PC-3 (cell line): ENCODE results near the gene MTCL1. TPM values are rescaled to one million over a fixed set of nuclear protein-coding genes. Genes with fewer than 3 reads are reported as not detected.
A peak's percentile ranks its signal among the peaks of the same experiment; 100 is the strongest.

ENCODE experiments used
- ATAC-seq: fragments of 200-7000 bp; cut with Tn5 transposase; 2 replicates; pipeline ENCODE4 v1.9.1; 2020; ENCODE audit warnings: mild to moderate bottlenecking, moderate library complexity
- BruUV-seq: library from RNA; stranded (reverse); fragments of 400-500 nt; replicated peaks from 2 replicates; lab custom pipeline; 2021; lab: Mats Ljungman, UMichigan
- CTCF ChIA-PET: fragments of 300-600 bp; sonication (Branson Sonifier 250); formaldehyde crosslinking; loops from one replicate; lab custom pipeline; 2022; ENCODE audit warnings: antibody characterized with exemption; lab: Charles Lee
- POLR2A ChIA-PET: fragments of 300-600 bp; sonication (Branson Sonifier 250); formaldehyde crosslinking; loops from one replicate; lab custom pipeline; 2022; ENCODE audit warnings: antibody characterized with exemption; ENCODE audit not compliant: unreplicated experiment; lab: Charles Lee
- DNase-seq: peaks from one replicate; pipeline ENCODE4 v3.0.0-alpha.2; 2015
- H2AFZ ChIP-seq: fragments of 300-600 bp; sonication (generic); 2 replicates; pipeline ENCODE4 v1.6.0; 2016; ENCODE audit warnings: antibody characterized with exemption, low read length
- H3F3A ChIP-seq: fragments of 300-600 bp; sonication (generic); one replicate; pipeline ENCODE4 v1.6.0; 2017; ENCODE audit warnings: antibody characterized with exemption, low read length, control low read depth, mild to moderate bottlenecking; ENCODE audit not compliant: unreplicated experiment
- H3K27ac ChIP-seq: fragments of 300-600 bp; sonication (generic); 2 replicates; pipeline ENCODE4 v1.5.1; 2016; ENCODE audit warnings: mild to moderate bottlenecking, low read length
- H3K27me3 ChIP-seq: fragments of 300-600 bp; sonication (generic); 2 replicates; pipeline ENCODE4 v1.6.1; 2016; ENCODE audit warnings: low read length, mixed read lengths
- H3K36me3 ChIP-seq: fragments of 300-600 bp; sonication (generic); 2 replicates; pipeline ENCODE4 v1.6.1; 2016; ENCODE audit warnings: low read depth, mixed run types, low read length, mixed read lengths
- H3K4me1 ChIP-seq: fragments of 300-600 bp; sonication (generic); 2 replicates; pipeline ENCODE4 v1.5.1; 2016; ENCODE audit warnings: low read length; ENCODE audit not compliant: insufficient read depth
- H3K4me2 ChIP-seq: fragments of 300-600 bp; sonication (generic); 2 replicates; pipeline ENCODE4 v1.6.0; 2016; ENCODE audit warnings: low read length
- H3K4me3 ChIP-seq: fragments of 300-600 bp; sonication (generic); 2 replicates; pipeline ENCODE4 v1.5.1; 2016; ENCODE audit warnings: mild to moderate bottlenecking, low read length, mixed read lengths
- H3K79me2 ChIP-seq: fragments of 300-600 bp; sonication (generic); 2 replicates; pipeline ENCODE4 v1.6.1; 2017; ENCODE audit warnings: low read length, mixed read lengths
- H3K9ac ChIP-seq: fragments of 300-600 bp; sonication (generic); 2 replicates; pipeline ENCODE4 v1.6.0; 2016; ENCODE audit warnings: mild to moderate bottlenecking, low read length
- H3K9me2 ChIP-seq: fragments of 300-600 bp; sonication (generic); replicated peaks from 2 replicates; pipeline ENCODE4 v1.6.1; 2016; ENCODE audit warnings: mixed run types, low read length, mixed read lengths
- H3K9me3 ChIP-seq: fragments of 300-600 bp; sonication (generic); 2 replicates; pipeline ENCODE4 v1.6.1; 2016; ENCODE audit warnings: low read length, mixed read lengths
- H4K20me1 ChIP-seq: fragments of 300-600 bp; sonication (generic); 2 replicates; pipeline ENCODE4 v1.6.1; 2016; ENCODE audit warnings: low read length, mixed read lengths
- EZH2 ChIP-seq: fragments of 300-600 bp; sonication (generic); IDR thresholded peaks from one replicate; pipeline ENCODE4 v1.6.1; 2017; ENCODE audit warnings: antibody characterized with exemption, mild to moderate bottlenecking, low read length; ENCODE audit not compliant: unreplicated experiment
- EZH2phosphoT487 ChIP-seq: fragments of 300-600 bp; sonication (generic); IDR thresholded peaks from 2 replicates; pipeline ENCODE4 v1.6.1; 2018; ENCODE audit warnings: mild to moderate bottlenecking, antibody characterized with exemption, low read length, borderline replicate concordance
- intact Hi-C: fragments of 100-400 bp; cut with micrococcal nuclease; formaldehyde crosslinking; loops from 2 replicates; pipeline ENCODE4 v1.9.0; 2023
- total RNA-seq: library from RNA; depleted of rRNA; stranded (reverse); fragments of >200 nt; gene quantifications from 2 replicates; pipeline ENCODE4 v1.2.3, GENCODE V29; 2014
- TF ChIP-seq, protein P1 (sequence below): fragments of 300-600 bp; sonication (generic); conservative IDR thresholded peaks from 2 replicates; pipeline ENCODE4 v1.5.1; 2017; ENCODE audit warnings: antibody characterized with exemption, low read depth, mild to moderate bottlenecking, low read length

The MTCL1 gene
- total RNA-seq, 1 experiment from 2014 or later = 33.1 TPM

DNA sequence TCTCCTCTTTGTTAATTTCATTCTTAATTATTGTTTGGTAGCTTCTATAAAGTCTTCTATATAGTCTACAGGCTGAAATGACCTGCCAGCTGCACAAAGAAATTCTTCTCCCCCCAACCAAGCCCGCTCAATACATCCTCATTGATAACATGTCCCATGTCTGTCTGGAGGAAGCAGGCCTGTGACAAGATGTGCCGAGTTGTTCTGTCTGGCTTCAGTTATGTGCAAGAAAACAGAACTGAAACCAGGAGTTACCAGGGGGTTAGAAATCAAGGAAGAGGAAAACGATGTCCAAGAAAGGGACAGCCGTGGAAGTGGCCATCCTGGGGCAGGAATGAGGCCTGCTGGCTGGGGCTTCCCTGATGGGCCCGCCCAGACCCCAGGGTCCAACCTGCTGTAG lies 57.6 kb downstream of the MTCL1 start:
- Histone ChIP-seq H3K9me3 (no peaks in the 10 kb centered on the region), H3K36me3 (peaks cover 35% of the 10 kb centered on the region), H3K4me1 (no peaks in the 10 kb centered on the region), H3K9ac (no peak overlapping the region), H3K4me3 (no peak overlapping the region), H2AFZ (no peak overlapping the region), H4K20me1 (no peaks in the 10 kb centered on the region), H3K4me2 (no peak overlapping the region), H3K27ac (no peak overlapping the region), H3F3A (no peaks in the 10 kb centered on the region), H3K9me2 (no peaks in the 10 kb centered on the region), H3K27me3 (no peaks in the 10 kb centered on the region), H3K79me2 (no peaks in the 10 kb centered on the region)
- no TSS peak for BruUV-seq
- ATAC-seq = no peak
- intact Hi-C loops = no loop called here
- TF ChIP-seq EZH2 (no peak), EZH2phosphoT487 (no peak)
- TF ChIP-seq, protein P1, sequence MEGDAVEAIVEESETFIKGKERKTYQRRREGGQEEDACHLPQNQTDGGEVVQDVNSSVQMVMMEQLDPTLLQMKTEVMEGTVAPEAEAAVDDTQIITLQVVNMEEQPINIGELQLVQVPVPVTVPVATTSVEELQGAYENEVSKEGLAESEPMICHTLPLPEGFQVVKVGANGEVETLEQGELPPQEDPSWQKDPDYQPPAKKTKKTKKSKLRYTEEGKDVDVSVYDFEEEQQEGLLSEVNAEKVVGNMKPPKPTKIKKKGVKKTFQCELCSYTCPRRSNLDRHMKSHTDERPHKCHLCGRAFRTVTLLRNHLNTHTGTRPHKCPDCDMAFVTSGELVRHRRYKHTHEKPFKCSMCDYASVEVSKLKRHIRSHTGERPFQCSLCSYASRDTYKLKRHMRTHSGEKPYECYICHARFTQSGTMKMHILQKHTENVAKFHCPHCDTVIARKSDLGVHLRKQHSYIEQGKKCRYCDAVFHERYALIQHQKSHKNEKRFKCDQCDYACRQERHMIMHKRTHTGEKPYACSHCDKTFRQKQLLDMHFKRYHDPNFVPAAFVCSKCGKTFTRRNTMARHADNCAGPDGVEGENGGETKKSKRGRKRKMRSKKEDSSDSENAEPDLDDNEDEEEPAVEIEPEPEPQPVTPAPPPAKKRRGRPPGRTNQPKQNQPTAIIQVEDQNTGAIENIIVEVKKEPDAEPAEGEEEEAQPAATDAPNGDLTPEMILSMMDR = no peak
- DNase-seq = no peak
- POLR2A ChIA-PET = no interaction called here
- CTCF ChIA-PET = no interaction called here

DNA sequence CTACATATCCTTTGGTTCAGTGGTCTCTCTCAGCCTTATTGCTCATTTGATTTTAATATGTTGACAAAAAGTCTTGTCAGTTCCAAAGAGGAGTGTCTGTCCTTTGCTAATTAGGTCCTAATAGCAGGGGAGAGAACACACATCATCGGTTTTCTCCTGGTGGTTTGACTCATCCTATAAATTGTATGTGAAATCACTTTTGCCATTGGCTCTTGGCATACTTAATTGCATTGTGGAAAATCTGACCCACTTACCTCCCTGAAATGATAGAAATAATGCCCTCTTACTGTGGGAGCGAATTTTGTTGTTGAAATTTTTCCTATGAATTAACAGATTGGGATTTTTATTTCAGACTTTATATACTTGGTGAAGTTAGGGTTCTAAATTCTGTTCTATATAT lies 58.3 kb downstream of the MTCL1 start:
- DNase-seq (peak; percentile 18), ATAC-seq (peak; percentile 38; the same call in 1 of the 2 replicates)
- Histone ChIP-seq H3K27ac (no peak overlapping the region), H3K4me2 (no peak overlapping the region), H3K9me2 (no peaks in the 10 kb centered on the region), H3K4me1 (no peaks in the 10 kb centered on the region), H3K27me3 (no peaks in the 10 kb centered on the region), H4K20me1 (no peaks in the 10 kb centered on the region), H3K9ac (no peak overlapping the region), H2AFZ (no peak overlapping the region), H3K4me3 (no peak overlapping the region), H3K79me2 (no peaks in the 10 kb centered on the region), H3K9me3 (no peaks in the 10 kb centered on the region), H3K36me3 (peaks cover 32% of the 10 kb centered on the region), H3F3A (no peaks in the 10 kb centered on the region)
- intact Hi-C loops = no loop called here
- no TSS peak for BruUV-seq
- TF ChIP-seq, protein P1 = no peak
- TF ChIP-seq EZH2phosphoT487 (no peak), EZH2 (no peak)
- ChIA-PET POLR2A (no interaction called here), CTCF (no interaction called here)

DNA sequence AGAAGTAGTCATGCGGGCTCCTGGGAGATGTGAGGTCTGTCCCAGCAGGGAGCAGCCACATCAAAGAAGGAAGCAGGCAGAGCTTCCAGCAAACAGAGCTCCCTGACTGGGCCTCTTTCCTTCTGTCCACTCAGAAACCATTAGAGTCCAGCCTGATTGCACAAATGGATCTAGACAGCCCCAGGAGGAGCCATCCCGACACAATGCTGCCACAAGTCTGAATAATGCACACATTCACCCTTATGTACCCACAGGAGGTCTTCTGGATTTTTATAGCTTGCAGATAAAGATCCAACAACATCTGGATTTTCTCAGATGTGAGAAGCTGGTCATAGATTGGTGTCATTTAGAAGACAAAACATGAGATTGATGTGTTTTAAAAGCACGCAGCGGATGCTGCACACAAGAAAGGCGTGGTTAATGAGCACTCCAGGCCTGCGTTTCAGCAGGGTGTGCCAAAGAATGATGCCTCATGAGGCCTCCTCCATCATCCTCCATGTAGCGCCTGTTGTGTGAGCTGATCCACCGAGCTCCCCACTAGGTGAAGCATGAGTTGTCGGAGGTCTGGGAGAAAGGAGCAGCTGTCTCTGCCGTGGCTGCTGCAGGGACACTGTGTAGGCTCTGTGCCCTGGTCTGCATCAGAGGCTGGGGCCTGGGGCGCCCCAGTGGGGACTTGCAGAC lies 60.6 kb downstream of the MTCL1 start:
- Histone ChIP-seq H3K9me2 (no peaks in the 10 kb centered on the region), H2AFZ (no peak overlapping the region), H3K4me2 (no peak overlapping the region), H3K27ac (no peak overlapping the region), H3K79me2 (no peaks in the 10 kb centered on the region), H3K4me1 (no peaks in the 10 kb centered on the region), H3K9ac (no peak overlapping the region), H3K27me3 (no peaks in the 10 kb centered on the region), H3K4me3 (no peak overlapping the region), H3F3A (no peaks in the 10 kb centered on the region), H3K36me3 (peaks cover 14% of the 10 kb centered on the region), H3K9me3 (no peaks in the 10 kb centered on the region), H4K20me1 (no peaks in the 10 kb centered on the region)
- POLR2A ChIA-PET = no interaction called here
- BruUV-seq = no TSS peak
- no peak for ATAC-seq
- DNase-seq = no peak
- intact Hi-C loops = no loop called here
- CTCF ChIA-PET = interaction anchor here (0.5 kb wide), 1 partner anchor 382 kb away, joined by 5 read pairs; no protein-coding TSS in a partner anchor
- TF ChIP-seq EZH2 (no peak), EZH2phosphoT487 (no peak)
- TF ChIP-seq, protein P1 = no peak
